Measurements from ENCODE around the gene KLC1. TPM values are rescaled to one million over a fixed set of nuclear protein-coding genes. Genes with fewer than 3 reads are reported as not detected.

Gene KLC1
- total RNA-seq, 1 donor, result 212 TPM

DNA sequence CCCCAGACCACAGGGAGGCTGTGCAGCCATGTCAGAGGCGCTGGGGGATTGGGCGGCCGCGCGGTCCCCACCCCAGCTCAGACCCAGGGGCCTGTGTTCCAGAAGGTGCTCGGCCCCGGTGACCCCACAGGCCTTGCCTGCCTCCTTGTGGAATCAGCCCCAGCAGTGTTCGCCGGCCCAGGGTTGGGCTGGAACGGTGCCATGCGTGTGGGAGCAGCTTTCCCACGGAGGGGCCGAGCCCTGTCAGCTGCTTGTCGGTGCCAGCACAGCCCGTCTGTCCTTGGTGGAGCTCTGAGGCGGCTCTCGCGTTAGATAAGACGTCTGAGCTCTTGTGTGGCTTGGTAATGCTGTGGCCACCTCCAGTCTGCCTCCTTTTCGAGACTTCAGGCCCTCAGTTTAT lies 95.1 kb downstream of the KLC1 start:
- TF ChIP-seq, protein P1, sequence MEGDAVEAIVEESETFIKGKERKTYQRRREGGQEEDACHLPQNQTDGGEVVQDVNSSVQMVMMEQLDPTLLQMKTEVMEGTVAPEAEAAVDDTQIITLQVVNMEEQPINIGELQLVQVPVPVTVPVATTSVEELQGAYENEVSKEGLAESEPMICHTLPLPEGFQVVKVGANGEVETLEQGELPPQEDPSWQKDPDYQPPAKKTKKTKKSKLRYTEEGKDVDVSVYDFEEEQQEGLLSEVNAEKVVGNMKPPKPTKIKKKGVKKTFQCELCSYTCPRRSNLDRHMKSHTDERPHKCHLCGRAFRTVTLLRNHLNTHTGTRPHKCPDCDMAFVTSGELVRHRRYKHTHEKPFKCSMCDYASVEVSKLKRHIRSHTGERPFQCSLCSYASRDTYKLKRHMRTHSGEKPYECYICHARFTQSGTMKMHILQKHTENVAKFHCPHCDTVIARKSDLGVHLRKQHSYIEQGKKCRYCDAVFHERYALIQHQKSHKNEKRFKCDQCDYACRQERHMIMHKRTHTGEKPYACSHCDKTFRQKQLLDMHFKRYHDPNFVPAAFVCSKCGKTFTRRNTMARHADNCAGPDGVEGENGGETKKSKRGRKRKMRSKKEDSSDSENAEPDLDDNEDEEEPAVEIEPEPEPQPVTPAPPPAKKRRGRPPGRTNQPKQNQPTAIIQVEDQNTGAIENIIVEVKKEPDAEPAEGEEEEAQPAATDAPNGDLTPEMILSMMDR (IDR thresholded peaks at IDR 0.05; ENCODE audit: insufficient read depth, low read length), result no peak
- no peak overlapping the region for H3K4me3 ChIP-seq (ENCODE audit: low read depth, low read length)
- peak; percentile 54 for DNase-seq (ENCODE audit: low read depth)

DNA sequence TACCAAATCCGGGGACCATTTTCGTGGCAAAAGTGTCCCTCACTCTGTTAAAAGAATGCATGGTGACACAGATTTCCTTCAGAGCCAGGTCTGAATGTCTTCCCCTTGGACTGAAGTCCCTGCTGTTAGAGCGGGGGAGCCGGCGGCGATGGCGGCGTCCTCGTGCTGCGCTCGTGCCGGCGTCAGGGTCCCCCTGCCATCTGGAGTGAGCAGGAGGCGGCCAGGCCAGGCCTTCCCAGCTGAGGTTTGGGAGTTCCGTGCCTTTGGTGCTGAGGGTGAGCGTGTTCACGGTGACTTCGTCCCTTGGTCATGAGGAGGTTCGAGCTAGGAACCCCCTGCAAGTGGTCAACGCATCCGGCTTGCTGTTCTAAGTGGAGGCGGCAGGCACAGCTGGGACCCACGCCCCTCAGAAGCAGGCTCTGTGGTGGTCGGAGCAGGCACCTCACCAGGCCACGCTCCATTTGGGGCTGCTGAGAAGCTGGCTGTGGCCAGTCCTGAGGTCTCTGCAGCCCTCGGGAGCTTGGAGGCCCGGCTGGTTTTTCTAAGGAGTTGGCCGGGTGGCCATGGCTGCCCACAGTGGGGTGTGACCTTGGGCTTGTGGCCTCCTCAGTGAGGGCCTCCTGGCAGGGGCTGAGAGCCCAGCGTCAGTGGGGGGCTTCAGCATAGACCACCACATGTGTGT lies 96.1 kb downstream of the KLC1 start:
- no peak for DNase-seq (ENCODE audit: low read depth)
- TF ChIP-seq, protein P1 (IDR thresholded peaks at IDR 0.05; ENCODE audit: insufficient read depth, low read length), result no peak
- no peak overlapping the region for H3K4me3 ChIP-seq (ENCODE audit: low read depth, low read length)

DNA sequence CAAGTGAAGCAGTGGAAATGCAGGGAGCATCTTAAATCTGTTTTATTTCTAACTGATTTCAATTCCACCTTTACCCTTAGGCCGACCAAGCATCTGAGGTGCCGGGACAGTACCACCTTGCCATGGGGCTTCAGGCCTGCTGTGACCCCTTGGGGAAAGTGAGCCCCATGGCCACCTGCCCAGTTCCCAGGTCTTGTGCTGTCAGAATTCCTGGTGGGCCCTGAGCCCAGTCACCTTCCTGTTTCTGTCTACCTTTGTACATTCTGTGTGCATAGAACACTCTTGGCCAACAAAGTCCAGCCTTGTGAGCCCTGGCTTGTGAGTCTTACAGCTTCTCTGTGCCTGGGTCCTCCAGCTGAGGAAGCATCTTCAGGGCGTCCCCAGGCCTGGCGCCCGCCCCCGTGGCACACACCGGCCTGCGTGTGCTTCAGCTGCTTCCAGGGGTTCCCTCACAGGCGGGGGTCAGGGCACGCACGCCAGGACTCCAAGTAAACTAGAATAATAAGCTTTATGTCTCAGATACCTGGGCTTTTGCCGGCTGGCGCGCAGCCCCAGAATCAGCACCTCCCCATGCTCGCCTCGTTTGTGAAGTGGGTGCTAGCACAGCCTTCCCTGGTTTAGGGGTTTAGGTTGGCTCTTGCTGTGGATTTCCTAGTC lies 96.9 kb downstream of the KLC1 start:
- H3K4me3 ChIP-seq (ENCODE audit: low read depth, low read length), result no peak overlapping the region
- TF ChIP-seq, protein P1 (IDR thresholded peaks at IDR 0.05; ENCODE audit: insufficient read depth, low read length), result no peak
- no peak for DNase-seq (ENCODE audit: low read depth)

DNA sequence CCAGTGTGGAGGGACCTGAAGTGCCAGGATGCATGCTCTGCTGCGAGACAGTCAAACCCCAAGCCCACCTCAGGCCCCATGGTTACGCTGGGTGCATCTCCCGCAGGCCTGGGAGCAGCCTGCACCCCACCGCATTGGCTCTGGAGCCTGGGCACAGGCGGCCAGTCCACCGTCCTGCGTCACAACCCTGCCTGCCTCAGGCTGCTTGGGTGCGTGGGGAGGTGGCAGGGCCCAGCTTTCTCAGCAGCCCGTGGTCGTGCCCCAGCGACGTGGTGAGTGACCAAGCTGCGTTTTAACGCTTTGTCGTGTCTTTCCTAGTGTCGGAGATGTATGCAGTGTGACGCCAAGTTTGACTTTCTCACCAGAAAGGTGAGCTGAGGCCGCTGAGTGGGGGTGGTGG lies 97.5 kb downstream of the KLC1 start:
- TF ChIP-seq, protein P1 (IDR thresholded peaks at IDR 0.05; ENCODE audit: insufficient read depth, low read length), result no peak
- DNase-seq (ENCODE audit: low read depth), result no peak
- no peak overlapping the region for H3K4me3 ChIP-seq (ENCODE audit: low read depth, low read length)

DNA sequence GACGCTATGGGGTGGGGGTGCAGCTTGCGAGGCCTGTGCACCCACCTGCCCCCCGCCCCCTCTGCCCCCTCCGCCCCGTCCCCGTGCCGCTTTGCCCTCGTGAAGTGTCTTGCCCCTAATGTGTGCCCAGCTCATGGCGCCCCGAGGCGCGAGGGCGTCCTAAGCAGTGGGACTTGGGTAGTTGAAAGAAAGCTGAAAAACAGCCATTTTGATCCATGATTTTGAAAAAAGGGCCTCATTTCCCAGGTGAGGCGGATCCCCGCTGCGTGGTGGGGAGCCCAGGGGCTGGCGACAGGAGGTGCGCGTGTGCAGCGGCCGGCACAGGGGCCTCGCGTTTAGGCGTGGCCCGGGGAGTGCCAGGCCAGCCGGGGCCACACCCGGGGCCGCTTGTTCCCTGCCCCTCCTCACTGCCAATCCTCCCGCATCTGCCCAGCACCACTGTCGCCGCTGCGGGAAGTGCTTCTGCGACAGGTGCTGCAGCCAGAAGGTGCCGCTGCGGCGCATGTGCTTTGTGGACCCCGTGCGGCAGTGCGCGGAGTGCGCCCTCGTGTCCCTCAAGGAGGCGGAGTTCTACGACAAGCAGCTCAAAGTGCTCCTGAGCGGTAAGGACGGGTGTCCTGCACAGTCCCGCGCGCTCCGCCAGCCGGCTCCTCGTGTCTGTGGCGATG lies 98.4 kb downstream of the KLC1 start:
- DNase-seq (ENCODE audit: low read depth), result no peak
- TF ChIP-seq, protein P1 (IDR thresholded peaks at IDR 0.05; ENCODE audit: insufficient read depth, low read length), result no peak
- H3K4me3 ChIP-seq (ENCODE audit: low read depth, low read length), result no peak overlapping the region

DNA sequence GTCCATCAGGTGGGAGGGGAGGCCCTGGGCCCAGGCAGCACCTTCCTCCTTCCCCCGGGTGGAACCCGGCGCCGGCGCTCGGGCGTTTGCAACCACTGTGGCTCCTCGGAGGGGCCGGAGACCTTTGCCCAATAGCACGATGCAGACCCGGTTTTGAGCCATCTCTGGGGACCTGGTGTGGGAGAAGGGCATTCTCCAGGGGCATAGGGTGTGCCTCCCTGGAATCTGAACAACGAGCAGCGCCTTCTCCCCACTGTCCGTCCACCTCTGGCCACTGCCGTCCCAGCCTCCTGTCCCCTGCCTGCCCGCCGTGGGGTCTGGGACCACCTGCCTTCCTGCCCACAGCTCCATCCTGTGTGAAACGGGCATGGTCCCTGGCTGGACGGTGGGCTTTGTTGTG lies 99.1 kb downstream of the KLC1 start:
- TF ChIP-seq, protein P1 (IDR thresholded peaks at IDR 0.05; ENCODE audit: insufficient read depth, low read length), result no peak
- no peak overlapping the region for H3K4me3 ChIP-seq (ENCODE audit: low read depth, low read length)
- DNase-seq (ENCODE audit: low read depth), result no peak
